H4 (cell line): ENCODE measurements around the gene RRP7A. TPM values are rescaled to one million over a fixed set of nuclear protein-coding genes. Genes with fewer than 3 reads are reported as not detected.
"Not testable (repeated sequence)": the region's sequence is repeated elsewhere in the genome, so short reads cannot be mapped to it uniquely, and the experiment has no call there.

Experiments
- DNase-seq: peaks from one replicate; pipeline ENCODE4 v3.0.0-alpha.2; 2015; ENCODE audit warnings: low spot score
- total RNA-seq: library from RNA; depleted of rRNA; stranded (reverse); fragments of >200 nt; shearing (Covaris generic); gene quantifications from 2 replicates; pipeline ENCODE4 v1.2.3, GENCODE V29; 2014; rRNA removed

Gene RRP7A
- total RNA-seq, 1 experiment from 2014 or later = 20.2 TPM

DNA sequence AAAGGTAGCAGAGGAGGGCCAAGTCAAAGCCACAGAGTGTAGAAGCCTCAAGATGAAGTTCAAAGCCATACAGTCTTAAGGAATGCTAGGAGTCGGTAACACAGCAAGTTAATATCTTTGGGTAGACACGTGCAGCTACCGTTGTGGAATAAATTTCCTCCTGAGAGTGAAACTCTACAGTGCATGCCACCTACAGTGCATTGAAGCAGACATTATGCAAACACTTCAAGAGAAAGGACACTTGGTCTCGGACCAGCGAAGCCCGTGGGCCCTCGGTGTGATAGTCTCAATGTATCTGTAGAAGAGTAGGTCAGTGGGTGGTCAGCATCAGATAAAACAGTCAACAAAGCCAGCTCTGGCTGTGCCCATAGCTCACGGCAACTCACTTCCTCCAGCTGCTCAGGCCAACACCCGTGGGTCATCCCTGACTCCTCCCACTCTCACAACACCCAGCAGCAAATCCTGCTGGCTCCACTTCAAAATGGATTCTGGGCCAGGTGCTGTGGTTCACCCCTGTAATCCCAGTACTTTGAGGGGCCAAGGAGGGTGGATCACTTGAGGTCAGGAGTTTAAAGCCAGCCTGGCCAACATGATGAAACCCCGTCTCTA, 24.0 kb downstream of the RRP7A start:
- not testable (repeated sequence) for DNase-seq

DNA sequence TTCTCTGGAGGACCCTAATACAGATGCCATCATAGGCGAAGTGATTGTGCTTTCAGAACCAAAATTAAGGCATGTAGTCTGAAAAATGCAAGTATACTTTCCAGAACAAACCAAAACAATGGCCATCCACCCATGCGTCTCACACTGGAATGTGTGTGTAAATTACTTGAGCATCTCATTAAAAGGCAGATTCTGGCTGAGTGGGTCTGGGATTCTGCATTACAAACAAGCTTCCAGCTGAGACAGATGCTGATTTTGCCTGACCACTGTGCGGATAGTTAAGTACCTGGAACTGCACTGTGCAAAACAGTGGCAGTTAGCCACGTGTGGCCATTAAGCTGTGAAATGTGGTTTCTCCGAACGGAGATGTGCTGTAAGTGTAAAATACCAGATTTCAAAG, 26.2 kb downstream of the RRP7A start:
- DNase-seq = no peak

DNA sequence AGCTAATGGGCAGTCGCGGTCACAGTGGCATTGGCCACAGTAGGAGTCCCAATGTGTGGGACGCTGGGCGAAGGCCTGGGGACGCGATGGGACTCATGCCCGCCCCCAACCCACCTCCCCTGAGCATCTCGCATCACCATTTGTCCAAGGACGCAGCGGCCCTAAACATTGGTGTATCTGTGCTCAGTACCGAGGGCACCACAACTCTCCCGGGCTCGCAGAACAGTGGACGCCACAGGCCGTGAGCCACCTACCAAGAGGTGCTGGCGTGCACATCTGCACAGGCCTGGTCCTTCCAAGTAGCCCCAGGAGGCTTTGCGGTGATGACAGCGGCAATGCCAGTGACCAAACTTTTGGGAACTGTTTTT, 27.3 kb downstream of the RRP7A start:
- no peak for DNase-seq

DNA sequence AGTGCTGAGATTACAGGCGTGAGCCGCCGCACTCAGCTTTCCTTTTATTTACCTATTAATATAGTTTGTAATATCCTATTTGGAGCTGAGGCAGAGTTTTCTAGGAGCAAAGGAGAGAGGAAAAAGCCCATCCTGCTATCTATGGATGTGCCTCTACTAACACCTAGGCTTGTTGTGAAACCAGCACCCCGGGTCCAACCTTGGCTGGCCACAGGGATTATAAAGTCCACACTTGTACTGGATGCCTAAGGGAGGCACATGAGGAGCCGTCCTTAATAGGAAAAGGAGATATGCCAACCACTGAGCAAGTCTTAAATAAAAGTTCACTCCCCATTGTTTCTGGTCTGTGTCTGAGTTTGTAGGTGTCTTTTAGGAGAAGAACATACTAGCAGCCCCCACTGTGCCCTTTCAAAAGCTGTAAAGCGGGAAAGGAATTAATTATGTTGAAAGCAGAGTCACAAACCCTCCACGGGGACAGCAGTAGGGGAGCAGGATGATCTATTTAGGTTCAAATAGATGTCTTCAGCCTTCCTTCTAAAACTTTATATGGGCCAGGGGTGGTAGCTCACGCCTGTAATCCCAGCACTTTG, 29.3 kb downstream of the RRP7A start:
- no peak for DNase-seq

DNA sequence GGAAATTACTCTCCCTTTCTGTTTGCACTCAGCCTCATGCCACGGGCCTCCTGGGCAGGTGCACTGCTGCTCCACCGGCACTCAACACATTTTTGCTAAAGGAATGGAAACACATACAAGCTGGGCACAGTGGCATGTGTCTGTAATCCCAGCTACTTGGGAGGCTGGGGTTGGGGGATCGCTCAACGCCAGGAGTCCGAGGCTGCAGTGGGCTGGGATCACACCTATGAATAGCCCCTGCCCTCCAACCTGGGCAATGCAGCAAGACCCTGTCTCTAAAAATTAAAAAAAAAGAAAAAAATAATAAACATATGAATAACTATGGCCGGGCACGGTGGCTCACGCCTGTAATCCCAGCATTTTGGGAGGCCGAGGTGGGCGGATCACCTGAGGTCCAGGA, 30.6 kb downstream of the RRP7A start:
- DNase-seq = no peak

DNA sequence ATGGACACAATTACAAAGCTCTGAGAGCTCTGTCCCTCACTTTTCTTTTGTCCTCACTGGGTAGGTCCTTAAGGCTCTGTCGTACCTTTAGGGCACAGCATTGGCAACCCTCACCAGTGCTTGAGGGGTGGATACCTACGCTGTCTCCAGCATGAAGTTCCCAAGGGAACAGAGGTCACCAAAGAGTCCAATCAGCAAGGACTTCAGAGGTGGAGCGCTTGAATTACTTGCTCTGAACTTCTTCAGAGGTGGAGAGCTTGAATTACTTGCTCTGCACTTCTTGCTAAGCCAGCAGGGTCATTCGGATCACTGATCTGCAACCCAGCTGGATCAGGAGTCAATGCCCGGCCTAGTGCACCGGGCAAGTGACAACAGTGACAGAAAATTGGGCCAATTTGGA, 35.1 kb downstream of the RRP7A start:
- no peak for DNase-seq

DNA sequence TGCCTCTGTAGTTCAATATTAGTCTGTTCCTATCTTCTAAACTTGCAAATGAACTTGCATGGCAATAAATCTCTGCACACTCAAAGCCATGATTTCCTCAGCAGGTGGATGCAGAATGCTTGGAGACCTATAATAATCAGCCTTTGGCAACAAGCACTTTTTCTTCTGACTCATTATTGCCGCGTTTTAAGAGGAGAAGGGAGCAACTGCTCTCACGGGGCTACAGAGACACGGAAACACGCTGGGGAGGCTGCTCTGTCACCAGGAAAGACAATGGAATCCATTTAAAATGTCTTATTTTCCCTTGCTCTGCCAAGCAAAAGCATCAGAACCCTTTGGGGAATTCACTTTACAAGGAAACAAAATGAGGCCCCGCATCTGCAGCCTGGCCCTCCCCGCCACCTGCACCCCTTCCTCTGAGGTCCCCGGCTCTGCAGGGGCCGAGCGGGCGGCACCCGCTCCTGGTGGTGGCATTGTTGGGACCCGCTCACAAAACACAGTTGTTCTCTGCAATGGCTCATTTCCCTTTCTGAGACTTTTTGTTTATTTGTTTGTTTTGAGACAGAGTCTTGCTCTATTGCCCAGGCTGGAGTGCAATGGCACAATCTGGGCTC, 35.9 kb downstream of the RRP7A start:
- not testable (repeated sequence) for DNase-seq

DNA sequence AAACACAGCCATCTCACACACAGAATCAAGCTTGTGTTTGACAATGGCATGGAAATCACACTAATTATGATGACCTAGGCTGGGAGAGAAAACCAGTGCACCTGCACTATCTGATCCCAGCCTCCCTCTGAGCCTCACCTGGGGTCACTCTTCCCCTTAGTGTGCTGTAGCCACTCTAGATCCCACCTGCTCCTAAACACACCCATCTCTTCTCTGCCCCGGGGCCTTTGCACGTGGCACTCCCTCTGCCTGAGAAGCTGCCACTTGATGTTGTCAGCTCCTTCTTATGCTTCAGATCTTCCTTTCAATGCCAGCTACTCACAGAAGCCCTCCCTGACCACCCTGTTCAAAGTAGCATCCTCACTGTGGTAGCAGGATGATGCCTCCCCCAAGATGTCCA, 44.5 kb downstream of the RRP7A start:
- DNase-seq = no peak

DNA sequence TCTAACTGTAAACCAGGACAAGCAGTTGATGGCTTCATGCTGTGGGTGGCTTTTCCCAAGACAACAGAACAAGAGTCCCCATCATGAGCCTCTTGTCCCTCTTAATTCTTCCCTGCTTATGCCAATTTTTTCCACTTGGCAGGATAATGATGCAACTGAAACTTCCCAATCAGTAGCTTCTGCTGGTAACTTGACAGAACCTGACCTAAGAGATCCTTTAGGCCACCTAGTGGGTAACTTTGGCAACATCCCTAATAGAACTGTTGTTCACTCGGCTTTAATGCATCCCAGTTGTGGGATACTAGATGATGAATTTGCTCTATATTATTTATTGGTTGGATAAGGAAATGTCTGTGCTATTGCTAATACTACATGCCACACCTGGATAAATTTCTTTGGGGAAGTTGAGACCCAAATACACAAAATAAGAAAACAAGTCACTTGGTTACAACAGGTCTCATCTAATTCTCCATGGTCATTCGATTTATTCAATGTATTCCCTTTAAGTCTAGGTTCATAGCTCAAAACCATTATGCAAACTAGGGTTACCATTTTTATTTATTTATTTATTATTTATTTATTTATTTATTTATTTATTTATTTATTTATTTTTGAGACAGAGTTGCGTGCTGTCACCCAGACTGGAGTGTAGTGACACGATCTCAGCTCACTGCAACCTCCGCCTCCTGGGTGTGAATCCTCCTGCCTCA, 46.0 kb downstream of the RRP7A start:
- peak; percentile 62 for DNase-seq

DNA sequence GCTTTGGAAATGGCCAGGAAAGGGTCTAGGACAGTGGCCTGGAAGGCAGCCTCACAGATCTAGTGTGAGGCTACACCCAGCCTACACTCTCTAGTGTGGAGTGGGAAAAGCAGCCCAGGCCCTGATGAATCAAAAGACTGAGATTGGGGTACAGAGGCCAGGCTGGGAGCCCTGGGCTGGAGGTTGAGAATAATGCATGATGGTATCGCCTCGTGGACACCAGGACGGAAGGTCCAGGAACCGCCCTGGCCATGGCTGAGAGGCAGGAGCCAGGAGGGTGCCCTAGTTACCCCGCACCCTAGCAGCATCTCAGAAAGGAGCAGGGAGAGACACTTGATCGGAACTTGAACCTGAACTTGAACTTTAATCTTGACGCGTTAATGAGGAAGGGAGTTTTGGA, 46.9 kb downstream of the RRP7A start:
- no peak for DNase-seq

DNA sequence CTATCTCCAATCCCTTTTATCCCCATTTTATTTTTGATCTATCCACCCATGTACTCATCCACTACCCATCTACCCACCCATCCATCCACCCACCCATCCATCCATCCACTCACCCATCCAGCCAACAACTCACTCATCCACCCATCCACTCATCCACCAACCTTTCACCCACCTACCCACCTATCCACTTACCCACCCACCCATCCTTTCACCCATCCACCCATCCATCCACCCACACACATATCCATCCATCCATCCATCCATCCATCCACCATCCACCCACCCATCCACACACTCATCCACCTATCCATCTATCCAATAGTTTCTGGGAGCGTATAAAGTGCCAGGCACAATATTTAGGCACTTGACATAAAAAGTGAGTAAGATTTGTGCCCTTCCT, 48.2 kb downstream of the RRP7A start:
- no peak for DNase-seq

DNA sequence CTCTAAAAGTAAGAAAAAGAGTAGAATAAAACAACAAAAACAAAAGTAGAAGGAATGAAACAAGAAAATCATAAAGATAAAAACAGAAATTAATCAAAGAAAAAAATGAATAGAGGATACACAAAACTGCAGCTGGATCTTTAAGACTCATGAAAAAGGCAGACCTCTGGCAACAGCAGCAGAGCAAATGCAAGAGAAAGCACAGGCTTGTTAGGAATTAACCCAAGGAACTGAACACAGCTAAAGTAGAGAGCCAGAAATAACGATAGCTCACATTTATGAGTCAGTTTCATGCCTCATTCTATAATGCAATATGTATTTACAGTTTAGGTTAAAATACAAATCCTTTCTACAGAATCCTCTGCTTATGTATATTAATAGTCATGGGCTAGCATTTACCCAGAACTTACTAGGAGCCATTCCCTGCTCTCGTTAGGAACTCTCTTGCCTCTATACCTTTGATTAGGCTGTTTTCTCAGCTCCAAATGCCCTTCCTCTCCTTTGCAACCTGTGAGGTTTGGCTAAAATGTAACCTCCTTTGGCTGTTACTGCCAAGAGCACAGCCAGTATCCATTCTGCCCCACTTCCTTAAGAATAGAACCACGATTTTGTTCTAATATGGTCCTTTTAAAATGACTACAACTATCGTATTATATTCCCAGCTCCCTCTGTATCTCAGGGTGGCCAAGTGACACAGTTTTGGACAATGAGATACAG, 49.1 kb downstream of the RRP7A start:
- DNase-seq = no peak

DNA sequence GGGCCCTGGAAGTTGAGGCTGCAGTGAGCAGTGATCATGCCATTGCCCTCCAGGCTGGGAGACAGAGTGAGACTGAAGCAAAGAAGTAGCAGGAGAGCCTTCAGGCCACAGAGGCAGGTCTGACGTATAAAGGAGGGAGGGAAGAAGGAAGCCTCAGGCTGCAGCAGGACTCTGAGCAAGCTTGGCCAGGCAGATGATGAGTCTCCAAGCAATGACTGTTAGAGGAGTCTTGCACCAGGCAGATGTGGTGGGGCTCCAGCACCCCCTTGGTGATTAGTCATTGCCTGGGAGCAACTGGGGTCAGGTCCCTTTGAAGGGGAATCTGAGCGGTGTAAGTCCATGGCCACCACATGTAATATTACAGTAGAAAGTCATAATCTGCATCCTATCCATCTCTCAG, 50.8 kb downstream of the RRP7A start:
- DNase-seq = no peak

DNA sequence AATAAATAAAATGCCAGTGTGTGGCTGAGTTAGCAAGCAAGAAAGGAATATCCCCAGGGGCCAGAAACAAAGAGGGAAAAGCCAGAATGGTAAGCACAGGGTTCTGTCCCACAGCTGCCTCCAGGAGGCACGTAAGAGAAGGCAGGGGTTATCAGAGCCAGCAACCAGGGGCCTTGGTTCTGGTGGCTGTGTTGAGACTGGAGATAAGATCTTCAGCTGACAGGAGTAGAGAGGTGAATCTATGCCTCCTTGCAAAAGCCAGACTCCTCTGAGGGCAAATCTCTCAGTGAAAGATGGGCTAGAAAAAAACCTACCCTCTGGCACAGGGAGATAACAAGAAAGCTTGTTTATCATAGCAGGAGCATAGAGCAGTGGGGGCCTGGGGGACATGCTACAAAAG, 57.6 kb downstream of the RRP7A start:
- no peak for DNase-seq

DNA sequence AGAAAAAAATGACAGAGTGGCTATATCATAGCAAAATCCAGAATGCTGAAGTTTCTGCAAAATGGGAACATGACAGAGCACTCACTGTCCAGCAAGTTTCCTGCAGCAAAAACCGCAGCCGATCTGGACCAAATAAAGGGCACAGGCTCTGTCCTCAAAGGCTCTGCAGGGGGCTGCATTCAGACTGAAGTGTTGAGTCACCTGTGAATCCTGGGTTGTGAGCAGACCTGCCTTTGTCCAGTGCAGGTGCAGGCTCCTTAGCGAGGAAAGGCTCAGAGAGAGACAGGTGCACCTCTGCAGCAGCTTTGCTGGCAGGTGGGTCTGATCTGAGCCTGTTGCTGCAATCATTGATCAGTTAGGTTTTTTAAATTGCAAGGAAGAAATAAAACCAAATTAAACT, 58.1 kb downstream of the RRP7A start:
- DNase-seq = no peak

Other genes starting within 250 kb of the RRP7A start
- 17.8 and 23.5 TPM in 2 replicates for gene TCF20, start 249.1 kb downstream of the RRP7A start, total RNA-seq
- gene NFAM1, start 87.4 kb downstream of the RRP7A start, total RNA-seq = not detected in 2 replicates
- 0.10 and 0.62 TPM in 2 replicates for gene SERHL2, start 34.2 kb upstream of the RRP7A start, total RNA-seq
- gene POLDIP3, start 95.1 kb upstream of the RRP7A start, total RNA-seq = 20.2 and 27.8 TPM in 2 replicates
- gene ATP5MGL, start 120.8 kb upstream of the RRP7A start, total RNA-seq = not detected in 2 replicates
- 44.0 and 48.4 TPM in 2 replicates for gene CYB5R3, start 129.6 kb upstream of the RRP7A start, total RNA-seq
- 0.48 and 2.2 TPM in 2 replicates for gene A4GALT, start 201.1 kb upstream of the RRP7A start, total RNA-seq